ENCODE results near the gene KIF26B.

The KIF26B gene

DNA sequence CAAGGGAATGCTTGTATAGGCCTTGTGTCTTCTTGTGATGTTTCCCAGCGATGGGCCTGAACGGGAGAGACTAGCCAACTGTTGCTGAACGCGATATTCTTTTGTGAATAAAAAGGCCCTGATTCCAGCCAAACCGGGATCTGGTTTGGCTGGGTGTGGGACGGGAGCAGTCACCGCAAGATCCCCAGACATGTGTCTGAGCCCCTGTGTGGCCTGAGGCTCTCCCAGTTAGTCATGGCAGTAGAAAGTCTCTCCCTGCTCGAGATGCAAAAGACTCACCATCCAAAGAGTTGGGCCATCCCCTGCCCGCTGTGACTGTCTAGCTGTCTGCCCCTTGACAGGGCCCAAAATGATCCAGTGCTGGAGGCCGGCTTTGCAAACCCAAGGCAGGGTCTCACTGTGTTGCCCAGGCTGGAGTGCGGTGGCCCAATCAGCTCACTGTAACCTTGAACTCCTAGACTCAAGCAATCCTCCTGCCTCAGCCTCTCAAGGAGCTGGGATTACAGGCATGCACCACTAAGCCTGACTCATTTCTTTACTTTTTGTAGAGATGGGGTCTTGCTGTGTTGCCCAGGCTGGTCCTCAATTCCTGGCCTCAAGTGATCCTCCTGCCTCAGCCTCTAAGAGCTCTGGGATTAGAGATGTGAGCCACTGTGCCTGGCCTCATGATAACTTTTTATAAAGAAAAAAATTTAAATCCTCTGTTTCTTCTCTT is 56.4 kb downstream of the KIF26B start:
- H3K9me3 ChIP-seq (ENCODE audit: control extremely low read depth in 1 of 5, control insufficient read depth in 4 of 5, insufficient read depth in 2 of 5, low read depth in 1 of 5, low read length in 4 of 5) = peaks cover 0 to 24% (median 18%) of the 10 kb centered on the region in 5 experiments
- ChIA-PET CTCF (interaction anchor here (1.6 kb wide), 1 partner anchor 12 kb away, joined by 3 read pairs; no protein-coding TSS in a partner anchor), POLR2A (no interaction called here)
- no peak overlapping the region for H3K4me3 ChIP-seq (ENCODE audit: control insufficient read depth in 1 of 7, extremely low read depth in 1 of 7, insufficient read depth in 4 of 7, low read depth in 2 of 7, low read length in 6 of 7)
- 90% methylated on average over 11 of the region's 11 CpGs for WGBS (ENCODE audit: insufficient coverage)
- H3K27me3 ChIP-seq (replicated peaks in 2 of 5; ENCODE audit: control insufficient read depth in 4 of 5, insufficient read depth in 5 of 5, low read length in 4 of 5) = peaks cover 0 to 2% (median 0%) of the 10 kb centered on the region in 5 experiments
- no peaks in the 10 kb centered on the region for H3K4me1 ChIP-seq (ENCODE audit: control extremely low read depth in 1 of 4, control insufficient read depth in 4 of 4, insufficient read depth in 4 of 4, low read length in 3 of 4)
- DNase-seq = no peak
- H3K27ac ChIP-seq (ENCODE audit: insufficient read depth in 1 of 2, low read depth in 1 of 2, low read length in 2 of 2, poor library complexity in 1 of 2, severe bottlenecking in 2 of 2) = no peak overlapping the region
- no peaks in the 10 kb centered on the region for H3K36me3 ChIP-seq (ENCODE audit: control insufficient read depth in 4 of 4, insufficient read depth in 4 of 4, low read length in 3 of 4)

- 97% methylated on average over 10 of the region's 10 CpGs for WGBS (ENCODE audit: insufficient coverage)
- Histone ChIP-seq H3K4me3 (ENCODE audit: control insufficient read depth in 1 of 7, extremely low read depth in 1 of 7, insufficient read depth in 4 of 7, low read depth in 2 of 7, low read length in 6 of 7) (no peak overlapping the region), H3K27ac (ENCODE audit: insufficient read depth in 1 of 2, low read depth in 1 of 2, low read length in 2 of 2, poor library complexity in 1 of 2, severe bottlenecking in 2 of 2) (no peak overlapping the region), H3K4me1 (ENCODE audit: control extremely low read depth in 1 of 4, control insufficient read depth in 4 of 4, insufficient read depth in 4 of 4, low read length in 3 of 4) (no peaks in the 10 kb centered on the region), H3K36me3 (ENCODE audit: control insufficient read depth in 4 of 4, insufficient read depth in 4 of 4, low read length in 3 of 4) (no peaks in the 10 kb centered on the region), H3K9me3 (ENCODE audit: control extremely low read depth in 1 of 5, control insufficient read depth in 4 of 5, insufficient read depth in 2 of 5, low read depth in 1 of 5, low read length in 4 of 5) (peaks cover 0 to 20% (median 15%) of the 10 kb centered on the region in 5 experiments), H3K27me3 (replicated peaks in 2 of 5; ENCODE audit: control insufficient read depth in 4 of 5, insufficient read depth in 5 of 5, low read length in 4 of 5) (peaks cover 0 to 4% (median 0%) of the 10 kb centered on the region in 5 experiments)
- DNase-seq = no peak
- ChIA-PET POLR2A (no interaction called here), CTCF (no interaction called here)
Observed at GRCh38 chr1:245211761-245212160, 57.0 kb downstream of the KIF26B start.

- Histone ChIP-seq H3K4me3 (ENCODE audit: control insufficient read depth in 1 of 7, extremely low read depth in 1 of 7, insufficient read depth in 4 of 7, low read depth in 2 of 7, low read length in 6 of 7) (no peak overlapping the region), H3K9me3 (ENCODE audit: control extremely low read depth in 1 of 5, control insufficient read depth in 4 of 5, insufficient read depth in 2 of 5, low read depth in 1 of 5, low read length in 4 of 5) (peaks cover 0 to 15% (median 10%) of the 10 kb centered on the region in 5 experiments), H3K36me3 (ENCODE audit: control insufficient read depth in 4 of 4, insufficient read depth in 4 of 4, low read length in 3 of 4) (no peaks in the 10 kb centered on the region), H3K4me1 (ENCODE audit: control extremely low read depth in 1 of 4, control insufficient read depth in 4 of 4, insufficient read depth in 4 of 4, low read length in 3 of 4) (no peaks in the 10 kb centered on the region), H3K27ac (ENCODE audit: insufficient read depth in 1 of 2, low read depth in 1 of 2, low read length in 2 of 2, poor library complexity in 1 of 2, severe bottlenecking in 2 of 2) (no peak overlapping the region), H3K27me3 (replicated peaks in 2 of 5; ENCODE audit: control insufficient read depth in 4 of 5, insufficient read depth in 5 of 5, low read length in 4 of 5) (peaks cover 0 to 4% (median 0%) of the 10 kb centered on the region in 5 experiments)
- CTCF ChIA-PET = no interaction called here
- POLR2A ChIA-PET = no interaction called here
- 92% methylated on average over 15 of the region's 15 CpGs for WGBS (ENCODE audit: insufficient coverage)
- no peak for DNase-seq
Observed at GRCh38 chr1:245212221-245212710, 57.5 kb downstream of the KIF26B start.

DNA sequence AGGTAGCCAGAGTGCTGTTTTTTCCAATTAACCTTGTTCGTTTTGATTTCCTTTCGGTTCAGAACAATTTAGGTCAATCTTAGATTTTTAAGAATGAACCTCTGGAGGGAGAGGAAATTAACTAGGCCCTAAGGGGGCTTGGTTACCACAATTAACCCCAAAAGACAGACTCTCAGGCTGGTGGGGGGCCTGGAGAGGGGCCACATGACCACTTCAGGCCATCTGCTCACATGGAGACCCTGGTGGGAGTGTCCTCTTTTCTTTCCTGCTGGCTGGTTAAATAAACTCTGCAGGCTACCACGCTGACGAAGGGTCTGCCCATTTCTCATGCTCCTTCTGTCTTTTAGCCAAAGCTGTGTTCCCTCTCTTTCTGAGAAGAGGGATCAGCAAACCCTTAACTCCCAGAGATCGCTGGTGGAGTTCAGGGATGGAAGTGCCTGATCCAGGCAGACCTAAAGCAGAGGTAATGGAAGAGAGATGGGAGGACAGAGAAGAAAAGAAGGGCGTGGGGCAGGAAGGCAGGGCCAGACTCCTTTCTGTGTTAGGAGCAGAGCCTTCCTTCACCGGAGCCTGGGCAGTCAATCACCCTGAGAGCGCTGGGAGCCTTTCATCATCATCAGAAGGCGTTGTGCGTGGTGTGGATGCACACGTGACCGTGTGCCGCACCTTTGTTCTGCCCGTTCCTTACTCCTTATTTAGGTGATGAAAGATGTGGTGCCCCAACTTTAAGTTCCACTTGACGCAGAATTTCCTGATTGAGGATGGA is 58.5 kb downstream of the KIF26B start:
- Histone ChIP-seq H3K9me3 (ENCODE audit: control extremely low read depth in 1 of 5, control insufficient read depth in 4 of 5, insufficient read depth in 2 of 5, low read depth in 1 of 5, low read length in 4 of 5) (peaks cover 0 to 7% (median 5%) of the 10 kb centered on the region in 5 experiments), H3K36me3 (ENCODE audit: control insufficient read depth in 4 of 4, insufficient read depth in 4 of 4, low read length in 3 of 4) (no peaks in the 10 kb centered on the region), H3K27me3 (replicated peaks in 2 of 5; ENCODE audit: control insufficient read depth in 4 of 5, insufficient read depth in 5 of 5, low read length in 4 of 5) (peaks cover 0 to 4% (median 0%) of the 10 kb centered on the region in 5 experiments), H3K4me3 (ENCODE audit: control insufficient read depth in 1 of 7, extremely low read depth in 1 of 7, insufficient read depth in 4 of 7, low read depth in 2 of 7, low read length in 6 of 7) (no peak overlapping the region), H3K4me1 (ENCODE audit: control extremely low read depth in 1 of 4, control insufficient read depth in 4 of 4, insufficient read depth in 4 of 4, low read length in 3 of 4) (no peaks in the 10 kb centered on the region), H3K27ac (ENCODE audit: insufficient read depth in 1 of 2, low read depth in 1 of 2, low read length in 2 of 2, poor library complexity in 1 of 2, severe bottlenecking in 2 of 2) (no peak overlapping the region)
- DNase-seq = no peak
- ChIA-PET POLR2A (no interaction called here), CTCF (no interaction called here)
- WGBS (ENCODE audit: insufficient coverage) = 70% methylated on average over 9 of the region's 15 CpGs

DNA sequence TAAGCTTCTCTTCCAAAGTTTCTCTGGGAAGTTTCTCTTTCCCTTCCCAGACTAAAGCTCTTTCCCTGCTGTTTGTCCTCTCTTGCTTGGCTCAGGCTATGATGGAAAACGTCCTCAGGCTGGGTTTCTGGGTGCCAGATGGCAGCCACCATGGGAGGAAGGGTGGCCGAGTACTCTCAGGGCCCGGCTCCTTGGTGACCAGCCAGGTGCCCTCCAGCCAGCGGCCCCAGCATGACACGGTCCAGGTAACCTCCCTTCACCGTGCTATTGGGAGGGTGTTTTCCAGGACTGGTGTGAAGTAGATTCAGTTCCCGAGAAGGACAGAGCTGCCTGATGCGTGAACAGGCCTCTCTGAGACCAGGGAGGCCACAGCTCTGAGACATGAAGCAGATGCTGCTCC is 60.3 kb downstream of the KIF26B start:
- POLR2A ChIA-PET = no interaction called here
- H3K36me3 ChIP-seq (ENCODE audit: control insufficient read depth in 4 of 4, insufficient read depth in 4 of 4, low read length in 3 of 4) = no peaks in the 10 kb centered on the region
- H3K9me3 ChIP-seq (ENCODE audit: control extremely low read depth in 1 of 5, control insufficient read depth in 4 of 5, insufficient read depth in 2 of 5, low read depth in 1 of 5, low read length in 4 of 5) = peaks cover 0 to 2% (median 0%) of the 10 kb centered on the region in 5 experiments
- WGBS (ENCODE audit: insufficient coverage) = 82% methylated on average over 8 of the region's 8 CpGs
- no peak overlapping the region for H3K4me3 ChIP-seq (ENCODE audit: control insufficient read depth in 1 of 7, extremely low read depth in 1 of 7, insufficient read depth in 4 of 7, low read depth in 2 of 7, low read length in 6 of 7)
- H3K4me1 ChIP-seq (ENCODE audit: control extremely low read depth in 1 of 4, control insufficient read depth in 4 of 4, insufficient read depth in 4 of 4, low read length in 3 of 4) = no peaks in the 10 kb centered on the region
- CTCF ChIA-PET = interaction anchor here (0.7 kb wide), 1 partner anchor 55 kb away, joined by 3 read pairs; no protein-coding TSS in a partner anchor
- no peak overlapping the region for H3K27ac ChIP-seq (ENCODE audit: insufficient read depth in 1 of 2, low read depth in 1 of 2, low read length in 2 of 2, poor library complexity in 1 of 2, severe bottlenecking in 2 of 2)
- H3K27me3 ChIP-seq (replicated peaks in 2 of 5; ENCODE audit: control insufficient read depth in 4 of 5, insufficient read depth in 5 of 5, low read length in 4 of 5) = peaks cover 0 to 4% (median 0%) of the 10 kb centered on the region in 5 experiments
- no peak for DNase-seq

GRCh38 chr1:245216366-245217115 is 61.8 kb downstream of the KIF26B start:
- WGBS (ENCODE audit: insufficient coverage) = 74% methylated on average over 8 of the region's 11 CpGs
- H3K9me3 ChIP-seq (ENCODE audit: control extremely low read depth in 1 of 5, control insufficient read depth in 4 of 5, insufficient read depth in 2 of 5, low read depth in 1 of 5, low read length in 4 of 5) = peaks cover 0 to 2% (median 0%) of the 10 kb centered on the region in 5 experiments
- CTCF ChIA-PET = interaction anchor here (0.6 kb wide), 1 partner anchor 29 kb away, joined by 3 read pairs; no protein-coding TSS in a partner anchor
- POLR2A ChIA-PET = interaction anchor here (0.6 to 0.7 kb wide), 2 partner anchors 28 to 946 kb away, joined by 3 to 5 read pairs; no protein-coding TSS in a partner anchor
- no peak overlapping the region for H3K4me3 ChIP-seq (ENCODE audit: control insufficient read depth in 1 of 7, extremely low read depth in 1 of 7, insufficient read depth in 4 of 7, low read depth in 2 of 7, low read length in 6 of 7)
- no peak for DNase-seq
- no peaks in the 10 kb centered on the region for H3K4me1 ChIP-seq (ENCODE audit: control extremely low read depth in 1 of 4, control insufficient read depth in 4 of 4, insufficient read depth in 4 of 4, low read length in 3 of 4)
- no peaks in the 10 kb centered on the region for H3K36me3 ChIP-seq (ENCODE audit: control insufficient read depth in 4 of 4, insufficient read depth in 4 of 4, low read length in 3 of 4)
- H3K27ac ChIP-seq (ENCODE audit: insufficient read depth in 1 of 2, low read depth in 1 of 2, low read length in 2 of 2, poor library complexity in 1 of 2, severe bottlenecking in 2 of 2) = no peak overlapping the region
- H3K27me3 ChIP-seq (replicated peaks in 2 of 5; ENCODE audit: control insufficient read depth in 4 of 5, insufficient read depth in 5 of 5, low read length in 4 of 5) = peaks cover 0 to 2% (median 0%) of the 10 kb centered on the region in 5 experiments

Measured in common myeloid progenitor, CD34-positive (primary cell).